H9 (cell line): ENCODE measurements around the gene KCNJ12. TPM values are rescaled to one million over a fixed set of nuclear protein-coding genes. Genes with fewer than 3 reads are reported as not detected.
"Not testable (repeated sequence)": the region's sequence is repeated elsewhere in the genome, so short reads cannot be mapped to it uniquely, and the experiment has no call there.

Source experiments
- DNase-seq: peaks from one replicate; pipeline ENCODE4 v3.0.0-alpha.2; 2017
- H2AFZ ChIP-seq: one replicate; pipeline ENCODE4 v1.6.1; 2013; ENCODE audit warnings: mild to moderate bottlenecking, low read length, control low read depth, moderate library complexity
- H2AK5ac ChIP-seq: 2 replicates; pipeline ENCODE4 v1.6.1; 2013; ENCODE audit warnings: low read length, control low read depth, mixed read lengths; ENCODE audit not compliant: insufficient read length
- H2BK120ac ChIP-seq: one replicate; pipeline ENCODE4 v1.6.1; 2013; ENCODE audit warnings: low read depth, mild to moderate bottlenecking, low read length, control low read depth, inconsistent platforms; ENCODE audit not compliant: poor library complexity, severe bottlenecking
- H2BK12ac ChIP-seq: 2 replicates; pipeline ENCODE4 v1.6.1; 2013; ENCODE audit warnings: low read length, control low read depth, mixed read lengths, low read depth; ENCODE audit not compliant: insufficient read length
- H2BK15ac ChIP-seq: 2 replicates; pipeline ENCODE4 v1.6.1; 2013; ENCODE audit warnings: low read depth, low read length, control low read depth
- H2BK20ac ChIP-seq: one replicate; pipeline ENCODE4 v1.6.1; 2013; ENCODE audit warnings: low read depth, mild to moderate bottlenecking, low read length, control low read depth, inconsistent platforms; ENCODE audit not compliant: poor library complexity, severe bottlenecking
- H2BK5ac ChIP-seq: 2 replicates; pipeline ENCODE4 v1.6.1; 2013; ENCODE audit warnings: low read length, control low read depth, mixed read lengths; ENCODE audit not compliant: insufficient read length
- H3K14ac ChIP-seq: 2 replicates; pipeline ENCODE4 v1.6.1; 2013; ENCODE audit warnings: low read length, control low read depth; ENCODE audit not compliant: insufficient read depth
- H3K18ac ChIP-seq: 2 replicates; pipeline ENCODE4 v1.6.1; 2013; ENCODE audit warnings: low read depth, mild to moderate bottlenecking, mixed read lengths, low read length, control low read depth; ENCODE audit not compliant: insufficient read length
- H3K23ac ChIP-seq: 2 replicates; pipeline ENCODE4 v1.6.1; 2013; ENCODE audit warnings: low read length, control low read depth, mixed read lengths, low read depth; ENCODE audit not compliant: insufficient read length
- H3K23me2 ChIP-seq: 2 replicates; pipeline ENCODE4 v1.6.1; 2013; ENCODE audit warnings: low read depth, mild to moderate bottlenecking, mixed read lengths, low read length, control low read depth; ENCODE audit not compliant: insufficient read length, poor library complexity, severe bottlenecking
- H3K27ac ChIP-seq: 2 replicates; pipeline ENCODE4 v1.5.1; 2013; ENCODE audit warnings: low read length, control low read depth, mixed read lengths, low read depth; ENCODE audit not compliant: insufficient read length
- H3K27me3 ChIP-seq: 2 replicates; pipeline ENCODE4 v1.6.1; 2013; ENCODE audit warnings: low read length, control low read depth, inconsistent platforms; ENCODE audit not compliant: insufficient read depth
- H3K4ac ChIP-seq: 2 replicates; pipeline ENCODE4 v1.6.1; 2013; ENCODE audit warnings: low read depth, mild to moderate bottlenecking, control low read depth, inconsistent platforms, low read length, moderate library complexity
- H3K4me1 ChIP-seq: 2 replicates; pipeline ENCODE4 v1.6.1; 2013; ENCODE audit warnings: low read length, control low read depth, inconsistent platforms; ENCODE audit not compliant: insufficient read depth
- H3K4me2 ChIP-seq: 2 replicates; pipeline ENCODE4 v1.6.1; 2013; ENCODE audit warnings: low read length, control low read depth, mixed read lengths; ENCODE audit not compliant: insufficient read length, insufficient read depth
- H3K56ac ChIP-seq: 2 replicates; pipeline ENCODE4 v1.6.1; 2013; ENCODE audit warnings: low read depth, mild to moderate bottlenecking, mixed read lengths, low read length, control low read depth; ENCODE audit not compliant: insufficient read length
- H3K79me1 ChIP-seq: 2 replicates; pipeline ENCODE4 v1.6.1; 2013; ENCODE audit warnings: low read depth, mild to moderate bottlenecking, moderate library complexity, low read length, control low read depth, inconsistent platforms; ENCODE audit not compliant: insufficient read depth, poor library complexity, severe bottlenecking
- H3K79me2 ChIP-seq: 2 replicates; pipeline ENCODE4 v1.6.1; 2013; ENCODE audit warnings: low read length, control low read depth, inconsistent platforms; ENCODE audit not compliant: insufficient read depth
- H3K9ac ChIP-seq: 2 replicates; pipeline ENCODE4 v1.6.1; 2013; ENCODE audit warnings: low read length, control low read depth, mixed read lengths; ENCODE audit not compliant: insufficient read length; ENCODE audit errors: extremely low read depth
- H3K9me3 ChIP-seq: one replicate; pipeline ENCODE4 v1.6.1; 2013; ENCODE audit warnings: low read depth, low read length, inconsistent platforms; ENCODE audit not compliant: control insufficient read depth
- H3T11ph ChIP-seq: one replicate; pipeline ENCODE4 v1.6.1; 2013; ENCODE audit warnings: mild to moderate bottlenecking, low read length, control low read depth, inconsistent platforms
- H4K20me1 ChIP-seq: one replicate; pipeline ENCODE4 v1.6.1; 2013; ENCODE audit not compliant: control insufficient read depth, insufficient read length, insufficient read depth
- H4K5ac ChIP-seq: 2 replicates; pipeline ENCODE4 v1.6.1; 2013; ENCODE audit warnings: low read depth, mild to moderate bottlenecking, mixed read lengths, low read length, control low read depth; ENCODE audit not compliant: insufficient read length
- H4K8ac ChIP-seq: replicated peaks from 2 replicates; pipeline ENCODE4 v1.6.1; 2013; ENCODE audit warnings: low read length, control low read depth, mixed read lengths, low read depth; ENCODE audit not compliant: insufficient read length
- H4K91ac ChIP-seq: 2 replicates; pipeline ENCODE4 v1.6.1; 2013; ENCODE audit warnings: low read depth, mild to moderate bottlenecking, moderate library complexity, mixed read lengths, low read length, control low read depth; ENCODE audit not compliant: insufficient read length
- H3K27ac Mint-ChIP-seq, 3 experiments: 2 replicates in 2 of 3; 3 replicates in 1 of 3; pipeline ENCODE4 v1.8.0; 2020 to 2021; ENCODE audit warnings: mixed read lengths in 3 of 3, mild to moderate bottlenecking in 1 of 3, moderate library complexity in 1 of 3
- H3K27me3 Mint-ChIP-seq: 2 replicates; pipeline ENCODE4 v1.8.0; 2021; ENCODE audit warnings: low read depth, mild to moderate bottlenecking, moderate library complexity, mixed read lengths
- H3K36me3 Mint-ChIP-seq, 3 experiments: 2 replicates in 2 of 3; 3 replicates in 1 of 3; pipeline ENCODE4 v1.8.0; 2020 to 2021; ENCODE audit warnings: low read depth in 3 of 3, mixed read lengths in 3 of 3; ENCODE audit not compliant: insufficient read depth in 1 of 3
- H3K4me1 Mint-ChIP-seq, 2 experiments: 2 replicates each; pipeline ENCODE4 v1.8.0; 2020; ENCODE audit warnings: mixed read lengths in 2 of 2
- H3K4me3 Mint-ChIP-seq, 2 experiments: 2 replicates in 1 of 2; 3 replicates in 1 of 2; pipeline ENCODE4 v1.8.0; 2020 to 2021; ENCODE audit warnings: mild to moderate bottlenecking in 2 of 2, mixed read lengths in 2 of 2, moderate library complexity in 1 of 2
- H3K9me3 Mint-ChIP-seq, 2 experiments: 2 replicates in 1 of 2; 3 replicates in 1 of 2; pipeline ENCODE4 v1.8.0; 2020; ENCODE audit warnings: mild to moderate bottlenecking in 2 of 2, mixed read lengths in 2 of 2, moderate library complexity in 1 of 2
- CTCF ChIP-seq: fragments of 200-600 bp; sonication (generic); conservative IDR thresholded peaks from 3 replicates; pipeline ENCODE4 v1.8.0; 2021; ENCODE audit warnings: antibody characterized with exemption, mild to moderate bottlenecking
- WGBS: extraction: QIAGEN DNeasy Blood & Tissue Kit; methylation state at CpG from one replicate; pipeline ENCODE4 v1.1.7; 2013; ENCODE audit warnings: missing lambda C conversion rate, low lambda C conversion rate, mixed read lengths; ENCODE audit not compliant: insufficient read length; ENCODE audit errors: extremely low coverage; 5-methylcytosine and 5-hydroxymethylcytosine counted together
- total RNA-seq: library from RNA; stranded (reverse); gene quantifications from 2 replicates; pipeline ENCODE4 v1.2.1, GENCODE V29; 2021

KCNJ12 gene
- total RNA-seq, 1 experiment from 2014 or later = 0.39 TPM

GRCh38 chr17:21453144-21453898, 77.2 kb downstream of the KCNJ12 start:
- no peak overlapping the region for H2BK120ac ChIP-seq
- Mint-ChIP-seq H3K4me3 (no peak overlapping the region; a peak in 1 of 5 replicates), H3K9me3 (peaks cover 4% of the 10 kb centered on the region in 2 experiments; a peak in 2 of 5 replicates), H3K27ac (no peak overlapping the region), H3K4me1 (peaks cover 15 to 27% of the 10 kb centered on the region in 2 experiments), H3K36me3 (no peaks in the 10 kb centered on the region), H3K27me3 (peaks cover 48% of the 10 kb centered on the region)
- no peaks in the 10 kb centered on the region for H3K79me1 ChIP-seq
- no peak overlapping the region for H4K5ac ChIP-seq
- no peak overlapping the region for H2BK15ac ChIP-seq
- peaks cover 11% of the 10 kb centered on the region for H3K23me2 ChIP-seq
- no peak overlapping the region for H2AK5ac ChIP-seq
- H2BK5ac ChIP-seq = no peak overlapping the region
- no peaks in the 10 kb centered on the region for H3K79me2 ChIP-seq
- no peak overlapping the region for H3K56ac ChIP-seq
- no peak overlapping the region for H3K14ac ChIP-seq
- H3K4me2 ChIP-seq = peak overlapping the region; percentile 39
- H2AFZ ChIP-seq = no peak overlapping the region
- H2BK20ac ChIP-seq = no peak overlapping the region
- no peak overlapping the region for H3K23ac ChIP-seq
- H3K4me1 ChIP-seq = peaks cover 2% of the 10 kb centered on the region; the same call in 1 of the 2 replicates
- H3K4ac ChIP-seq = no peak overlapping the region
- no peak overlapping the region for H4K91ac ChIP-seq
- H4K8ac ChIP-seq = no peak overlapping the region
- no CpG with 5 or more reads among the region's 17 CpGs for WGBS
- H3K18ac ChIP-seq = no peak overlapping the region
- DNase-seq = peak; percentile 27
- H4K20me1 ChIP-seq = no peaks in the 10 kb centered on the region
- no peaks in the 10 kb centered on the region; the same call in 1 of the 2 replicates for H3K27me3 ChIP-seq
- no peaks in the 10 kb centered on the region for H3K9me3 ChIP-seq
- H2BK12ac ChIP-seq = no peak overlapping the region
- H3T11ph ChIP-seq = no peak overlapping the region
- no peak overlapping the region for H3K9ac ChIP-seq
- no peak overlapping the region for H3K27ac ChIP-seq
- TF ChIP-seq CTCF = no peak

GRCh38 chr17:21454006-21454405, 77.8 kb downstream of the KCNJ12 start:
- not testable (repeated sequence) for H4K8ac ChIP-seq, DNase-seq, H2BK120ac ChIP-seq, H3K56ac ChIP-seq, H4K91ac ChIP-seq, H3K79me2 ChIP-seq, H3T11ph ChIP-seq, H3K27ac ChIP-seq, H2AK5ac ChIP-seq, H3K27me3 ChIP-seq, H3K23ac ChIP-seq, H3K18ac ChIP-seq, H3K9me3 Mint-ChIP-seq, H3K4me3 Mint-ChIP-seq, H2BK15ac ChIP-seq, H2AFZ ChIP-seq, H3K9me3 ChIP-seq, H2BK20ac ChIP-seq, H3K14ac ChIP-seq, H2BK5ac ChIP-seq, H3K27ac Mint-ChIP-seq, H3K4ac ChIP-seq, H3K4me2 ChIP-seq, H4K5ac ChIP-seq, H3K36me3 Mint-ChIP-seq, H3K9ac ChIP-seq, H3K79me1 ChIP-seq, H3K4me1 ChIP-seq, H2BK12ac ChIP-seq, H4K20me1 ChIP-seq
- no CpG with 5 or more reads among the region's 5 CpGs for WGBS
- H3K23me2 ChIP-seq = peaks cover 11% of the 10 kb centered on the region
- Mint-ChIP-seq H3K27me3 (peaks cover 50% of the 10 kb centered on the region), H3K4me1 (peaks cover 15 to 34% of the 10 kb centered on the region in 2 experiments)
